Cardiac muscle cell (in vitro differentiated cells and primary cell): ENCODE measurements around the gene MCHR1. TPM values are rescaled to one million over a fixed set of nuclear protein-coding genes. Genes with fewer than 3 reads are reported as not detected.
A peak's percentile ranks its signal among the peaks of the same experiment; 100 is the strongest.
"Not testable (repeated sequence)": the region's sequence is repeated elsewhere in the genome, so short reads cannot be mapped to it uniquely, and the experiment has no call there.

Experiments
- DNase-seq, 2 donors: peaks; one replicate each; pipeline versions ENCODE4 v3.0.0 to v3.0.0-alpha.2; 2010 to 2017; ENCODE audit warnings: low read depth in 1 of 2, low spot score in 1 of 2
- H3K27ac ChIP-seq: fragments of 200-600 bp; sonication (generic); 2 replicates; pipeline ENCODE4 v1.5.1; 2016
- H3K27me3 ChIP-seq: fragments of 200-600 bp; sonication (generic); 2 replicates; pipeline ENCODE4 v1.6.0; 2016; ENCODE audit warnings: control low read depth
- H3K36me3 ChIP-seq: fragments of 200-600 bp; sonication (generic); 2 replicates; pipeline ENCODE4 v1.5.1; 2016; ENCODE audit warnings: control low read depth
- H3K4me1 ChIP-seq: fragments of 200-600 bp; sonication (generic); 2 replicates; pipeline ENCODE4 v1.8.1; 2017; ENCODE audit warnings: low read depth, mild to moderate bottlenecking, mixed run types
- H3K4me3 ChIP-seq: fragments of 200-600 bp; sonication (generic); 2 replicates; pipeline ENCODE4 v1.5.1; 2016; ENCODE audit warnings: mild to moderate bottlenecking
- H3K9me3 ChIP-seq: fragments of 200-600 bp; sonication (generic); 2 replicates; pipeline ENCODE4 v1.5.1; 2017; ENCODE audit warnings: low read depth, mild to moderate bottlenecking, control low read depth
- CTCF ChIP-seq: IDR thresholded peaks from 2 replicates; pipeline ENCODE4 v1.5.1; 2012; ENCODE audit warnings: low read depth, mild to moderate bottlenecking, low read length
- polyA plus RNA-seq: library from polyadenylated mRNA; unstranded; fragments of >200 nt; fragmentation: Nextera tagmentation; extraction: Ambion mirVana; gene quantifications from 2 replicates; pipeline ENCODE4 v1.2.1, GENCODE V29; 2016
- total RNA-seq: library from RNA; depleted of rRNA; stranded (reverse); fragments of >200 nt; gene quantifications from 2 replicates; pipeline ENCODE4 v1.2.3, GENCODE V29; 2016

The MCHR1 gene
- total and polyA plus RNA-seq, 2 experiments from 2014 or later = 0.12 to 0.59 TPM

- H3K27me3 ChIP-seq = no peaks in the 10 kb centered on the region
- peaks cover 12% of the 10 kb centered on the region for H3K4me1 ChIP-seq
- no peak overlapping the region for H3K27ac ChIP-seq
- no peak overlapping the region for H3K4me3 ChIP-seq
- no peaks in the 10 kb centered on the region for H3K9me3 ChIP-seq
- no peak for DNase-seq
- TF ChIP-seq CTCF = no peak
- H3K36me3 ChIP-seq = no peaks in the 10 kb centered on the region
Measured at GRCh38 chr22:40708177-40708576, 28.9 kb downstream of the MCHR1 start.

DNA sequence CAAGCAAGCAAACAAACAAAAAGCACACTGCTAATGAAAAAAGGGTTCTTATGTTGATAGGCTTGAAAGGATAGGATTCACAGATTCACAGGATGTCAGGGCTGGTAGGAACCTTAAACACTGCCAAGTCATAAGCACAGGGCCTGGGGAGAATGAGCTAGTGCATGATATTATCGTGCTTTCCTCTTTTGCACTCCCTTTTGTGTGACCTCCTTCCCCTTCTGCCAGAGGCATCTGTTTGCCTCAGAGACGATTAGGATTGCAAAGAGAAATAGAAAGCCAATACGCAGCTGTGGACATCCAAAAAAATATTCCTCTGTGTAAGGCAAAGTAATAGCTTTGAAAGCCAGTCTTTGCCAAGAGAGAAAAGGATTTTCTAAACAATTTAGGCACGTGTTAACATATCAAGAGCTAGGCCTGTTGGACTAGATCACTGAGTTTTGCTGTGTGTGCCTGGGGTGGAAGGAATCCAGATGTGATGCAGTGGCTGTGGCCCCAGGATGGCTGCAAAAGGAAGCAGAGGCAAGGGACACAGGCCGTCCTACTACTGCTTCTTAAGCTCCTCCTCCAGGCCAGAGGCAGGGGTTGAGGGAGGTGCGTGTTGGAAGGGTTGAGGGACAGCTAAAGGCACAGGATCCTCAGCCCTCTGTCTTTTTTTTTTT, 30.6 kb downstream of the MCHR1 start:
- H3K9me3 ChIP-seq = no peaks in the 10 kb centered on the region
- H3K4me1 ChIP-seq = peaks cover 12% of the 10 kb centered on the region
- no peak for TF ChIP-seq CTCF
- no peaks in the 10 kb centered on the region for H3K27me3 ChIP-seq
- H3K36me3 ChIP-seq = no peaks in the 10 kb centered on the region
- no peak overlapping the region for H3K27ac ChIP-seq
- H3K4me3 ChIP-seq = no peak overlapping the region
- DNase-seq = peak in 1 of 2 donors; percentile 49

DNA sequence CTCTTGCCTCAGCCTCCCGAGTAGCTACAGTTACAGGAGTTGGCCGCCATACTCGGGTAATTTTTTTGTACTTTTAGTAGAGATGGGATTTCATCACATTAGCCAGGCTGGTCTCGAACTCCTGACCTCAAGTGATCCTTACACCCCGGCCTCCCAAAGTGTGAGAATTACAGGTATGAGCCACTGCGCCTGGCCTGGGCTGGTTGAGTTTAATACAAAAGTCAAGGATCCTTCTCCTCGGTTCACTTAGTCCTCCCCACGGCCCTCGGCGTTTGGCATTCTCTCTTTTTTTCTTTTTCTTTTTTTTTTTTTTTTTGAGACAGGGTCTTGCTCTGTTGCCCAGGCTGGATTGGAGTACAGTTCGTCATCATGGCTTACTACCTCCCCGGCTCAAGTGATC, 33.0 kb downstream of the MCHR1 start:
- peaks cover 12% of the 10 kb centered on the region for H3K4me1 ChIP-seq
- no peaks in the 10 kb centered on the region for H3K27me3 ChIP-seq
- no peaks in the 10 kb centered on the region for H3K9me3 ChIP-seq
- H3K36me3 ChIP-seq = no peaks in the 10 kb centered on the region
- no peak for TF ChIP-seq CTCF
- H3K4me3 ChIP-seq = no peak overlapping the region
- no peak for DNase-seq
- H3K27ac ChIP-seq = no peak overlapping the region

- TF ChIP-seq CTCF = no peak
- Histone ChIP-seq H3K9me3 (no peaks in the 10 kb centered on the region), H3K27ac (no peak overlapping the region), H3K27me3 (no peaks in the 10 kb centered on the region), H3K4me1 (peaks cover 13% of the 10 kb centered on the region), H3K4me3 (no peak overlapping the region), H3K36me3 (no peaks in the 10 kb centered on the region)
- peak in 1 of 2 donors; percentile 25 for DNase-seq
Measured at GRCh38 chr22:40714499-40715337, 35.4 kb downstream of the MCHR1 start.

- no peaks in the 10 kb centered on the region for H3K9me3 ChIP-seq
- H3K27ac ChIP-seq = no peak overlapping the region
- H3K4me3 ChIP-seq = no peak overlapping the region
- TF ChIP-seq CTCF = no peak
- H3K27me3 ChIP-seq = no peaks in the 10 kb centered on the region
- no peaks in the 10 kb centered on the region for H3K36me3 ChIP-seq
- peaks cover 14% of the 10 kb centered on the region for H3K4me1 ChIP-seq
- DNase-seq = no peak
Measured at GRCh38 chr22:40716116-40716515, 36.8 kb downstream of the MCHR1 start.

DNA sequence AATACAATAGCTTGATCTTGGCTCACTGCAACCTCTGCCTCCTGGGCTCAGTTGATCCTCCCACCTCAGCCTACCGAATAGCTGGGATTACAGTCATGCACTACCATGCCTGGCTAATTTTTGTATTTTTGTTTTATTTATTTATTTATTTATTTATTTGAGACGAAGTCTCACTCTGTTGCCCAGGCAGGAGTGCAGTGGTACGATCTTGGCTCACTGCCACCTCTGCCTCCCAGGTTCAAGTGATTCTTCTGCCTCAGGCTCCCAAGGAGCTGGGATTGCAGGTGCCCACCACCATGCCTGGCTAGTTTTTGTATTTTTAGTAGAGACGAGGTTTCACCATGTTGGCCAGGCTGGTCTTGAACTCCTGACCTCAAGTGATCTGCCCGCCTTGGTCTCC, 38.4 kb downstream of the MCHR1 start:
- H3K27me3 ChIP-seq, H3K4me3 ChIP-seq, H3K36me3 ChIP-seq, H3K9me3 ChIP-seq, DNase-seq, H3K27ac ChIP-seq: not testable (repeated sequence)
- peaks cover 12% of the 10 kb centered on the region for H3K4me1 ChIP-seq
